ENCODE data around the gene HOXA2.

The HOXA2 gene

DNA sequence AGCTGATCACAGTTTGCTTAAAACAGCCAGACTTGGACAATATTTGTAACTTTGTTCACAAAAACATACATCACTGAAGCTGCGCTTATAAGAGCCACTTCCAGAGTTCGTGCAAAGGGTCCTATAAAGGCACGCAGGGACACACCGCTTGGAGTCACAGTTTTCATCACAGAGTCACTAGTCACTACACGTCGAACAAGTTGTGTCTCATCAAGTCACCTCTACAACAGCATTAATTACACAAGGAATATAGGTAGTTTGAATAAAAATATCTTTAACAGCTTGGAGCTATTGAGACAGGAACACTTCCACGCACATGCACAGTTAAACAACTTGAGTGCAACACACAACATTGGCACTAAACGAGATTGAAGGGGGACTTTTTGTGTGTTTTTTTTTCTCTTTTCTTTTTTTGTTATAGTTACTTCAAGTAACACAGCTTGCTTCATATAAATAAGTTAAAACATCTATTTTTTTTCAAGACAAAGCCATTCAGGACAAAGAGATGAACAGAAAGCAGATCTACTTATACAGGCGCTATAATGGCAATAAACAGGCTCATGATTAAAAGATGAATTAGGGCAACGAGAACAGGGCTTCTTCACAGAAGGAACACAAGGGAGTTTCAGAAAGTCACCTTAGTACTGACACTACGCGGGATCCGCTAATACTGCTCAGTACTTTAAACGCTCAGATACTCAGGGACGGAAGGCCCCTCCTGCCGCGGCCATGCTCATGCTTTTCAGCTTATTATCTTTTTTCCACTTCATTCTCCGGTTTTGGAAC lies 38.8 kb upstream of the HOXA2 start:
- no peak for DNase-seq (ENCODE audit: low spot score)

GRCh38 chr7:27140126-27140857 lies 37.8 kb upstream of the HOXA2 start:
- DNase-seq (ENCODE audit: low spot score): no peak

- no peak for DNase-seq (ENCODE audit: low spot score)
These were observed 37.0 kb upstream of the HOXA2 start for GRCh38 chr7:27139334-27140125.

- DNase-seq (ENCODE audit: low spot score): no peak
These were observed 36.5 kb upstream of the HOXA2 start for GRCh38 chr7:27138985-27139333.

GRCh38 chr7:27138472-27138871 lies 36.0 kb upstream of the HOXA2 start:
- DNase-seq (ENCODE audit: low spot score): no peak

DNA sequence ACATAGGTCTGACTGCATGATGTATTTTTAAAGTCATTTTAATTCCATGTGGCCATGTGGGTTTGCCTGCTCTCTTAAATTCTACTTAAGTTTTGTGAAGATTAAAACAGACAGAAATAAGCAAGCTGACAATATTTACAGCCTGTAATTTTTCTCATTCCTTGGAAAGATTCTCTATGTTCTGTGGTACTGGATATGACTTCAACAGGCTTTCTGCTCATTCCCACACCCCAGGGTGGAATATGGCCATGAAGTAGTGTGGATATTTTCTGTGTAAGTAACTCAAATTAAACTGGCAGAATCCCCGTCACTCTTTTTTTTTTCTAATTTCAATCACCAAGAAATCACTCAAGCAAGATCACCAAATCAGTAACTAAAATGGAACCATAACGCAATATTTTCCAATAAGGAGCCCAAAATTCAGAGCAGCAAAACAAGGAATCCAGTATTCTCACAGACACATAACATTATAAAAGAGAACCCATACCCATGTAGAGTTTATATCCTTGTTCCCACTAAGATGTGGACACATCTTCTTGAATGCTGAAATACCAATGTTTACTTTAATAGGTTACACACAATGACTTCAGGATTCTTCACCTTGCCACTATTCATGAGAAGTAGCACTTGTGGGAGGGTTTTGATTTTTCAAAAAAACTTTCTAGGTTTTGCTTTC lies 35.3 kb upstream of the HOXA2 start:
- DNase-seq (ENCODE audit: low spot score): no peak

DNA sequence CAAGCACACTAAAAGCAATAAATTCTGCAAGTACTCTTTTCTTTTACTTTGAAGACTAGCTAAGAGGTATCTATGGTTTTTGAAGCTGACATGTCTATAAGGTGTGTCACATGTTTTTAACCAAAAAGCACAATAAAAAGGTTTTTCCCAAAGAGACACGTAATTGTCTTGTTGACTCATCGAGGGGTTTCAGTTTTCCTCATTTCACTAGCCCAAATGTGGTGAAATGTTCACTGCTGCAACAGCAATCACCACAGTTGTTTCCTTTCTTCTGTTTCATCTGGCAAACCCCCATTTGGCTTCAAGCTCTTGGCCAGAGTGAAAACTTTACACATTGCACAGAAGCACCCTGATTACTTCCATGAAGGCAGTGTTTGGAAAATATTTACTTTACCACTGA lies 31.9 kb upstream of the HOXA2 start:
- DNase-seq (ENCODE audit: low spot score): peak; percentile 81

DNA sequence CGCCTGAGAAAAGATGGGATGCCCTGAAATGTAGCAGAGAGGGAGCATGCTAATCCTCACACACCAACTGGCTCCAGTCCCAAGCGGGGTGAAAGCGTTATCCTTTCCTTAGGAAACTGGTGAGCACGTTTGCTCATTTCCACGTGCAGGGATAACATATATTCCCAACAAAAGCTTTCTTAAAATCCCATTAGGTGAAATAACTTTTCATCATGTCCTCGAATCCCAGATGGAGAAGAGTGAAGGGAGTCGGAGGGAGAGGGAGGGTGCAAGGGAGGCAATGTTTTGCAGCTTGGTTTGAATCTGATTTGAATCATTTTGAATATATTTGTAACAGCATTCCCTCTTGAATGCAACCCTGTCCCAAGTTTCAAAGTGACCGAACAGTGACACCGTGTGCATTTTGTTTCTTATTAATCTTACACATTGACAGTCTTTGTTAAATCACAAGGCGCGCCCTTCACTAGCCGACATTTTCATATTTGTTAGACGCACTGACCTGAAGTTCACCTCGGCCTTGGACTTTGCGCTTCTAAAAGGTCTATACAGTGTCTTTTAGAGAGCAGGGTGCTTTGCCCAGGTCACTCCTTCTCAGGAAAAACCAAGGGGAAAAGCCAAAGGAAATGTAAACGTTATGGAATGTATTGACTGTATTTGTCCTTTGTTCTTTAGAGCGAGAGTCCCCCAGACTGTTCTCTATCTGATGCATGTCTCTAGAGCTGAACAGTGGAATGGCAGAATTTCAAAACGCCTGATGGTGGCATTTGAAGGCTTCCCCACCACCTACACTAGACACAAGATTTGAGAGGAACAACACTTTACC lies 31.1 kb upstream of the HOXA2 start:
- DNase-seq (ENCODE audit: low spot score): no peak

GRCh38 chr7:27132978-27133377 lies 30.5 kb upstream of the HOXA2 start:
- no peak for DNase-seq (ENCODE audit: low spot score)

DNA sequence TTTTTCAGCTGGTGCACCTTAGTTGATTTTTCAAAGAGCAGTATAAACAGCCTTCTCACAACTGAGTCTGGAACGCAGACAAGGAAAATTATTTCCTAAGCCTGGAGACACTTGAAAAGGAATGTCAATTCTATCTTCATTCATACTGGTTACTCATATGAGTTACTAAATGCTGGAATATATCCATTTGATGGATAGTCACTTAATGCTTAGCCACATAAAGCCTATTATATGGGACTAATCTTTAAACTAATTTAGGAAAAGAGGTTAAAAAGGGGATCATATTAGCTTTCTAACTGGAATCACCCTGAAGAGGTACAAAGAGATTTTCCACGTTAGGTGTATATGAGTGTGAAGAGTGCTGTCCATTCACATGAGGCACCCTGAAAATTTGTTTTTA lies 29.7 kb upstream of the HOXA2 start:
- no peak for DNase-seq (ENCODE audit: low spot score)

DNA sequence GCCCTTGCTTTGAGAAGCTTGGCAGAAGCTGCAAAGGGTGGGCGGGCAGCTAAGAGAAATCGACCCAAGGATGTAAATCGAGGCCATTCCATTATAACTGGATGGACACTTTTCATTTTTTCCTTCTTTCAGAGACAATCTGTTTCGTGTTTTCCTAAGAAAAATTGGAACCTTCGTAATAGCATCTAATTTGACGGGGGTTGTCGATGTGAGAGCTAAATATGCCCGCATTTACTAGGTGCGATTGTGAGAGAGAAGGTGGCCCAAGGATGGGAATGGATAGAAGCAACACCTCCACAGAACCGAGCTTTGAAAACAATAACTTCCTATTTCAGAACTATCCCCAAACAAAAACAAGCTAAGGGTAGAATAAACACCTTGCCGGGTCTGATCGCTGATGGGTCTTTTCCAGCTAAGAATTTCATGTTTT lies 28.9 kb upstream of the HOXA2 start:
- DNase-seq (ENCODE audit: low spot score): no peak

DNA sequence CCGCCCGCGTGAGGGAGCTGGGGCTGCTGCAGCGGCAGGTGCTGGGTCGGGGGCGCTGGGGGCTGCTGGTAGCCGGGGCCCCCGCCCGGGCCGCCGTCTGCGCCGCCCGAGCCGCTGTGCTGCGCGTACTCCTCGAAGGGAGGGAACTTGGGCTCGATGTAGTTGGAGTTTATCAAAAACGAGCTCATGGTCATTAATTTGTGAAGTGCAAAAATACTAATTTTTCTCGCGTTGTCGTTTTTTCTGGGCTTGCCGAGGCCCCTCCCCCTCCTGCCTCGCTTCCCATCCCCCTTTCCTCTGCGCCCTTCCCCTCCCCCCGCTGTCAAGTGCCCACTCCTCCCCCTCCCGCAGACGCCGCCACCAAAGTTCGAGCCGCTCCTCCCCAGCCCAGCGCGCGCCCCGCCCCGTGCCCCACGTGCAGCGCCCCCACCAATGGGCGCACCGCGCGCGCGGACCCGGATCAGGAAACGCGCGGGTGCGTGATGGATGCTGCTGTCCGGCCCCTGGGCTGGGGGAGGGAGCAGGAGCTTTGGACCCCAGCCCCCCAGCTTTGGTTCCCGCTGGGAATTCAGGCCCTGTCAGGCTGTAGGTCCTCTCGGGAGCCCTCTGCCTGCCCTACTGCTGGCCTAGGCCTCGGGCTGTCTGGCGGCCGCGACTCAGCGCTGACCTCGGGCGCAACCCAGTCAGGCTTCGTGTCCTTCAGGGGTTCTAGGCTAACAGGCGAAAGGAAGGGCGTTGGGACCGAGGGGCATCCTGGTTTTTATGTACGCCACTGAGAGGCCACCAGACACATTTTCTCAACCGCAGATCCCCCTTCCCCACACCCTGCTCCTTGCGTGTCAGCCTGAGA lies 28.3 kb upstream of the HOXA2 start, which contains the start of gene HOXA4:
Gene HOXA4 (minus strand): TSS at position 218 of the 850 bp plus-strand sequence. CDS start 24 bp downstream, at position 194.
- peak; percentile 60 for DNase-seq (ENCODE audit: low spot score)

DNA sequence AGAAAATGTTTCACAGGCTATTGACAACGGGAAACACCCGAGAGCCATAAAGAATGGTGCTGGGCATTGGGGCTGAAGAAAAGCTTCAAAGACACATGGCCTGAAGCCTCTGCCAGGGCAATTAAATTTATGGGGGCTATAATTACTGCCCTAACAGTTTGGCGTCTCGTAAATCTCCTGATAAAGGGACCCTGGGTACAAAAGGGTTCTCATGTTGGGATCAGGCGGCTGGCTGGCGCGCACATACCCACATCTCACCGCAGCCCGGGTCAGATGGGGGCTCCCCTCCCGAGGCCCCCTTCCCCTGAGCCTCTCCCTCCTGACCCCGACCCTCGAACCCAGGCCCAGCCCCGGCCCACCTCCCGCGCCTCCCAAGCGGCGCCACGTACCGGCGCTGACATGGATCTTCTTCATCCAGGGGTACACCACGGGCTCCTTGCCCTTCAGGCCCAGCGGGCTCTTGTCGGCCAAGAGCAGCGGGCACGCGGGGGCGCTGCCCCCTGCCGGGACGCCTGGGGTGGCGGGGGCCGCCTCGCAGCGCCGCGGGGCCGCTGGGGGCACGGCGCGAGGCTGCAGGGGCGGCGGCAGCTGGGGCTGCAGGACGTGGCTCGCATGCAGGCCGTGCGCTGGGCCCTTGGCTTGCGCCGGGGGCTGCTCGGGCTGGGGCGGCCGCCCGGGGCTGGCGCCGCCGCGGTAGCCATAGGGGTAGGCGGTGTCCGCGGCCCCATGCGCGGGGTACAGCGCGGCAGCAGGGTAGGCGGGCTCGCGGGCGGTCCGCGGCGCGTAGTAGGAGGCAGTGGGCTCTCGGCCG lies 27.5 kb upstream of the HOXA2 start:
- DNase-seq (ENCODE audit: low spot score): no peak

- DNase-seq (ENCODE audit: low spot score): no peak
These were observed 26.6 kb upstream of the HOXA2 start for GRCh38 chr7:27128776-27129728.

- no peak for DNase-seq (ENCODE audit: low spot score)
These were observed 25.6 kb upstream of the HOXA2 start for GRCh38 chr7:27128034-27128433.

DNA sequence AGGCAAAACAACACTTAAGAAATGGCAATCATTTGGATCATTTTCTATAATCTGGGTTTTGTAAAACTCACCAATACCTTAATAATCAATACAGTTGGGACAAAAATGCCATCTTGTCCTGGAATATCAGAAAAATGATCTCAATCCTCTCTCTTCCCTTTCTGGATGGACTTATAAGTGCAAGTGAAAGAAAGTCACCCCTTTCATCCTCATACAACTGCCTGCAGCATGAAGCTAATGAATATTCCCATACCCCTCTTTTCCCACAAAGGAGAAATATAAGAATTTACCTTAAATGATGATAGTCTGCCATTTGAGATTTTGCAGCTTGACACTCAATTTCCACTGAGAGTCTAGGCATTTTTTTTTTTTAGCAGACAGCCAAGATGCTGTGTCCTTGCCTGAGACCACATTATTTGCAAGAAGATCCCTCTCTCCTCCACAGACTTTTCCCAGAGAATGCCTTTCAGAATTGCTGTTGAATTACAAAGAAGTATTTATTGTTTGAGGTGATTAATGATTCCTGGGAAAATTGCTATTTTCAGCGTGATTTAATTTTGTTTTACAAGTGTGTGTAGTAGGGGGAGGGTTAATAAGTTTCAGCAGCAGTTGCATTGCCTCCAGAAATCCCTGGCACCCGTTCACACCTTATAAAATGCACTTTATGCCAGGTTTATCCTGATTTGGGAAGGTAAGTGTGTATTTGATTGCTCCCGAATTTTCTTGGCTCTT lies 24.3 kb upstream of the HOXA2 start:
- no peak for DNase-seq (ENCODE audit: low spot score)

- no peak for DNase-seq (ENCODE audit: low spot score)
These were observed 23.5 kb upstream of the HOXA2 start for GRCh38 chr7:27125986-27126394.
